GM23248 (cell line): ENCODE data around the gene TBC1D22A. TPM values are rescaled to one million over a fixed set of nuclear protein-coding genes. Genes with fewer than 3 reads are reported as not detected.

Experiments used
- DNase-seq: peaks from one replicate; pipeline ENCODE4 v3.0.0-alpha.2; 2015
- H2AFZ ChIP-seq: fragments of 200-600 bp; sonication (generic); 2 replicates; pipeline ENCODE4 v1.6.1; 2016; ENCODE audit warnings: antibody characterized with exemption
- H3F3A ChIP-seq: fragments of 200-600 bp; sonication (generic); 2 replicates; pipeline ENCODE4 v1.6.1; 2016; ENCODE audit warnings: mild to moderate bottlenecking, antibody characterized with exemption, mixed run types; ENCODE audit not compliant: insufficient read depth
- H3K27ac ChIP-seq: fragments of 200-600 bp; sonication (generic); 2 replicates; pipeline ENCODE4 v1.5.1; 2016; ENCODE audit warnings: mild to moderate bottlenecking
- H3K27me3 ChIP-seq: fragments of 200-600 bp; sonication (generic); replicated peaks from 2 replicates; pipeline ENCODE4 v1.6.1; 2016; ENCODE audit warnings: mild to moderate bottlenecking; ENCODE audit not compliant: insufficient read depth
- H3K36me3 ChIP-seq: fragments of 200-600 bp; sonication (generic); 2 replicates; pipeline ENCODE4 v1.6.1; 2016; ENCODE audit warnings: low read depth, mild to moderate bottlenecking
- H3K4me1 ChIP-seq: fragments of 200-600 bp; sonication (generic); 2 replicates; pipeline ENCODE4 v1.6.1; 2016; ENCODE audit warnings: mild to moderate bottlenecking; ENCODE audit not compliant: insufficient read depth
- H3K4me2 ChIP-seq: fragments of 200-600 bp; sonication (generic); one replicate; pipeline ENCODE4 v1.6.1; 2016; ENCODE audit warnings: mild to moderate bottlenecking; ENCODE audit not compliant: unreplicated experiment
- H3K4me3 ChIP-seq: fragments of 200-600 bp; sonication (generic); 2 replicates; pipeline ENCODE4 v1.5.1; 2016; ENCODE audit warnings: mild to moderate bottlenecking
- H3K79me2 ChIP-seq: fragments of 200-600 bp; sonication (generic); 2 replicates; pipeline ENCODE4 v1.6.1; 2016; ENCODE audit warnings: mild to moderate bottlenecking; ENCODE audit not compliant: insufficient read depth
- H3K9ac ChIP-seq: fragments of 200-600 bp; sonication (generic); 2 replicates; pipeline ENCODE4 v1.6.1; 2016; ENCODE audit warnings: mild to moderate bottlenecking
- H3K9me2 ChIP-seq: fragments of 200-600 bp; sonication (generic); 2 replicates; pipeline ENCODE4 v1.6.1; 2016; ENCODE audit warnings: mixed run types, mild to moderate bottlenecking, moderate library complexity; ENCODE audit not compliant: insufficient read depth
- H3K9me3 ChIP-seq: fragments of 200-600 bp; sonication (generic); one replicate; pipeline ENCODE4 v1.6.1; 2017; ENCODE audit warnings: low read depth
- H4K20me1 ChIP-seq: fragments of 200-600 bp; sonication (generic); 2 replicates; pipeline ENCODE4 v1.6.0; 2016; ENCODE audit not compliant: insufficient read depth
- EZH2 ChIP-seq: fragments of 200-600 bp; sonication (generic); IDR thresholded peaks from 2 replicates; pipeline ENCODE4 v1.6.1; 2018; ENCODE audit warnings: antibody characterized with exemption, mild to moderate bottlenecking; ENCODE audit not compliant: insufficient read depth, poor library complexity, severe bottlenecking
- EZH2phosphoT487 ChIP-seq: fragments of 200-600 bp; sonication (generic); IDR thresholded peaks from 2 replicates; pipeline ENCODE4 v1.6.1; 2018; ENCODE audit warnings: antibody characterized with exemption, moderate library complexity, mild to moderate bottlenecking, low read depth; ENCODE audit not compliant: insufficient read depth
- WGBS, 2 experiments: methylation state at CpG; one replicate each; pipeline ENCODE4 v1.1.6; 2015 to 2017; ENCODE audit warnings: low lambda C conversion rate in 2 of 2, low coverage in 1 of 2; ENCODE audit errors: missing lambda C conversion rate in 2 of 2; 5-methylcytosine and 5-hydroxymethylcytosine counted together
- in situ Hi-C: fragments of 300-500 bp; cut with MboI; formaldehyde crosslinking; loops from 2 replicates; pipeline ENCODE4 v1.15.0; 2020
- polyA plus RNA-seq: library from polyadenylated mRNA; unstranded; fragments of >200 nt; fragmentation: Nextera tagmentation; extraction: Ambion mirVana; gene quantifications from 2 replicates; pipeline ENCODE4 v1.2.1, GENCODE V29; 2016
- total RNA-seq: library from RNA; depleted of rRNA; stranded (reverse); fragments of >200 nt; shearing (Covaris generic); gene quantifications from 2 replicates; pipeline ENCODE4 v1.2.3, GENCODE V29; 2014

TBC1D22A gene
- total and polyA plus RNA-seq, 2 experiments from 2014 or later = 12.3 to 16.9 TPM

GRCh38 chr22:47113853-47114415 is 351.5 kb downstream of the TBC1D22A start:
- Histone ChIP-seq H3K4me2 (no peak overlapping the region), H3K4me1 (no peaks in the 10 kb centered on the region), H3K27ac (no peak overlapping the region), H3F3A (no peaks in the 10 kb centered on the region), H3K9me2 (no peaks in the 10 kb centered on the region), H3K9ac (no peak overlapping the region), H3K9me3 (no peaks in the 10 kb centered on the region), H3K36me3 (no peaks in the 10 kb centered on the region), H3K4me3 (no peak overlapping the region), H3K27me3 (no peaks in the 10 kb centered on the region), H3K79me2 (no peaks in the 10 kb centered on the region), H4K20me1 (no peaks in the 10 kb centered on the region), H2AFZ (no peak overlapping the region)
- in situ Hi-C loops = no loop called here
- 97 to 98% methylated on average over 6 to 8 of the region's 8 CpGs for WGBS, 2 experiments
- no peak for DNase-seq
- no peak for TF ChIP-seq EZH2
- TF ChIP-seq EZH2phosphoT487 = no peak

GRCh38 chr22:47114813-47115517 is 352.5 kb downstream of the TBC1D22A start:
- H4K20me1 ChIP-seq = no peaks in the 10 kb centered on the region
- in situ Hi-C loops = no loop called here
- no peaks in the 10 kb centered on the region for H3K27me3 ChIP-seq
- no peaks in the 10 kb centered on the region for H3K79me2 ChIP-seq
- no peaks in the 10 kb centered on the region for H3K36me3 ChIP-seq
- H3F3A ChIP-seq = no peaks in the 10 kb centered on the region
- H3K4me2 ChIP-seq = no peak overlapping the region
- WGBS, 2 experiments = 86% methylated on average over 12 to 16 of the region's 20 CpGs
- no peaks in the 10 kb centered on the region for H3K9me2 ChIP-seq
- H3K9ac ChIP-seq = no peak overlapping the region
- DNase-seq = no peak
- H3K27ac ChIP-seq = no peak overlapping the region
- H3K4me1 ChIP-seq = no peaks in the 10 kb centered on the region
- TF ChIP-seq EZH2 (no peak), EZH2phosphoT487 (no peak)
- H3K4me3 ChIP-seq = no peak overlapping the region
- H3K9me3 ChIP-seq = no peaks in the 10 kb centered on the region
- H2AFZ ChIP-seq = no peak overlapping the region

- in situ Hi-C loops = no loop called here
- Histone ChIP-seq H3K27me3 (no peaks in the 10 kb centered on the region), H2AFZ (no peak overlapping the region), H3K79me2 (no peaks in the 10 kb centered on the region), H3K36me3 (no peaks in the 10 kb centered on the region), H3K9me2 (no peaks in the 10 kb centered on the region), H3K4me2 (no peak overlapping the region), H3K9me3 (no peaks in the 10 kb centered on the region), H3K4me3 (no peak overlapping the region), H3K27ac (no peak overlapping the region), H3F3A (no peaks in the 10 kb centered on the region), H4K20me1 (no peaks in the 10 kb centered on the region), H3K4me1 (no peaks in the 10 kb centered on the region), H3K9ac (no peak overlapping the region)
- TF ChIP-seq EZH2 = no peak
- TF ChIP-seq EZH2phosphoT487 = no peak
- no peak for DNase-seq
- 89 to 93% methylated on average over 14 of the region's 14 CpGs for WGBS, 2 experiments
These were observed 353.1 kb downstream of the TBC1D22A start for GRCh38 chr22:47115518-47115890.

GRCh38 chr22:47115921-47116320 is 353.5 kb downstream of the TBC1D22A start:
- H4K20me1 ChIP-seq = no peaks in the 10 kb centered on the region
- no peaks in the 10 kb centered on the region for H3K9me2 ChIP-seq
- H2AFZ ChIP-seq = no peak overlapping the region
- H3K4me2 ChIP-seq = no peak overlapping the region
- H3K27me3 ChIP-seq = no peaks in the 10 kb centered on the region
- H3K9me3 ChIP-seq = no peaks in the 10 kb centered on the region
- no peak for DNase-seq
- H3K36me3 ChIP-seq = no peaks in the 10 kb centered on the region
- no peaks in the 10 kb centered on the region for H3K79me2 ChIP-seq
- H3K4me3 ChIP-seq = no peak overlapping the region
- no peak overlapping the region for H3K27ac ChIP-seq
- H3K9ac ChIP-seq = no peak overlapping the region
- in situ Hi-C loops = no loop called here
- no peaks in the 10 kb centered on the region for H3K4me1 ChIP-seq
- 92 to 95% methylated on average over 10 to 13 of the region's 13 CpGs for WGBS, 2 experiments
- TF ChIP-seq EZH2phosphoT487 (no peak), EZH2 (no peak)
- no peaks in the 10 kb centered on the region for H3F3A ChIP-seq
